ENCODE results near the gene LRTM2. TPM values are rescaled to one million over a fixed set of nuclear protein-coding genes. Genes with fewer than 3 reads are reported as not detected.

The LRTM2 gene
- total and polyA plus RNA-seq, 8 donors = not detected

DNA sequence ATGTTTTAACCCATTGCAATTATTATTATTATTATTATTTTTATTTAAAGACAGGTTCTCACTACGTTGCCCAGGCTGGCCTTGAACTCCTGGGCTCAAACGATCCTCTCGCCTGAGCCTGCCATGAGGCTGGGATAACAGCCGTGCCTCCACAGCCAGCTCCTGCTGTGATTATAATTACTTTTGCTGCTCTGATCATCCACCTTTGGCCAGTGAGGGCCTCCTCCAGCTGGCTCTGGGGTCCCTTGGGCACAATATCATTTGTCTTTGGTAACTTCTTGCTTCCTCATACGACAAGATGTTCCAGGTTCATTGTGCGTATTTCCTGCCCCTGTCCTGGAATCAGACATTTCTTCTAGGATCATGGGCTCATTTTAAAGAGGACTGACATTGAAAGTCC, 28.4 kb downstream of the LRTM2 start:
- intact Hi-C loops (cut with DNase I) = no loop called here
- Histone ChIP-seq H3K4me3 (no peak overlapping the region), H3K36me3 (no peaks in the 10 kb centered on the region), H3K27ac (no peak overlapping the region), H3K4me1 (no peaks in the 10 kb centered on the region), H3K9me3 (no peaks in the 10 kb centered on the region), H3K27me3 (peaks cover 0 to 28% of the 10 kb centered on the region in 2 donors)
- TF ChIP-seq, protein P1, sequence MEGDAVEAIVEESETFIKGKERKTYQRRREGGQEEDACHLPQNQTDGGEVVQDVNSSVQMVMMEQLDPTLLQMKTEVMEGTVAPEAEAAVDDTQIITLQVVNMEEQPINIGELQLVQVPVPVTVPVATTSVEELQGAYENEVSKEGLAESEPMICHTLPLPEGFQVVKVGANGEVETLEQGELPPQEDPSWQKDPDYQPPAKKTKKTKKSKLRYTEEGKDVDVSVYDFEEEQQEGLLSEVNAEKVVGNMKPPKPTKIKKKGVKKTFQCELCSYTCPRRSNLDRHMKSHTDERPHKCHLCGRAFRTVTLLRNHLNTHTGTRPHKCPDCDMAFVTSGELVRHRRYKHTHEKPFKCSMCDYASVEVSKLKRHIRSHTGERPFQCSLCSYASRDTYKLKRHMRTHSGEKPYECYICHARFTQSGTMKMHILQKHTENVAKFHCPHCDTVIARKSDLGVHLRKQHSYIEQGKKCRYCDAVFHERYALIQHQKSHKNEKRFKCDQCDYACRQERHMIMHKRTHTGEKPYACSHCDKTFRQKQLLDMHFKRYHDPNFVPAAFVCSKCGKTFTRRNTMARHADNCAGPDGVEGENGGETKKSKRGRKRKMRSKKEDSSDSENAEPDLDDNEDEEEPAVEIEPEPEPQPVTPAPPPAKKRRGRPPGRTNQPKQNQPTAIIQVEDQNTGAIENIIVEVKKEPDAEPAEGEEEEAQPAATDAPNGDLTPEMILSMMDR (IDR thresholded peaks at IDR 0.05) = no peak
- ATAC-seq (no peak), DNase-seq (no peak)

DNA sequence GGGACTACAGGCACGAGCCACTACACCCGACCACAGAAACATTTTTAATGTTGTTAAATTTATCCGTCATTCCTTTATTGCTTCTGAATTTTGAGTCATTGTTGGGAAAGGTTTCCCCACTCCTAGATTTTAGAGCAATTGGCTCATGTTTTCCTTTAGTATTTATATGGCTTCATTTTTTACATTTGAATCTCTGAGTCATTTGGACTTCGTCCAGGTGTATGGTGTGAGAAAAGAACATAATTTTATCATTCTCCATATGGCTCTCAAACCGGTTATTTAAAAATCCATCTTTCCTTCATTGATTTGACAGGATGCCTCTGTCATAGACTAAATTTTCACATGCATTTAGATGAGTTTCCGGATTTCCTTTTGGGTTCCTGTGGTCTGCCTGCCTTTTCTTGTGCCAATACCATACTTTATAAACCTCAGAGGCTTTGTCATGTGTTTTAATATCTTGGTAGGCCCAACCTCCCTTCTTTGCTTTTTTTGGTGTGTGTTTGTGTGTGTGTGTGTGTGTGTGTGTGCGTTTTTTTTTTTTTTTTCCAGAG, 30.9 kb downstream of the LRTM2 start:
- Histone ChIP-seq H3K4me3 (no peak overlapping the region), H3K27ac (no peak overlapping the region), H3K4me1 (no peaks in the 10 kb centered on the region), H3K36me3 (no peaks in the 10 kb centered on the region), H3K27me3 (peaks cover 0 to 7% of the 10 kb centered on the region in 2 donors), H3K9me3 (peaks cover 0 to 17% of the 10 kb centered on the region in 2 donors)
- TF ChIP-seq, protein P1 (IDR thresholded peaks at IDR 0.05) = no peak
- DNase-seq = no peak
- no peak for ATAC-seq
- intact Hi-C loops (cut with DNase I) = no loop called here

DNA sequence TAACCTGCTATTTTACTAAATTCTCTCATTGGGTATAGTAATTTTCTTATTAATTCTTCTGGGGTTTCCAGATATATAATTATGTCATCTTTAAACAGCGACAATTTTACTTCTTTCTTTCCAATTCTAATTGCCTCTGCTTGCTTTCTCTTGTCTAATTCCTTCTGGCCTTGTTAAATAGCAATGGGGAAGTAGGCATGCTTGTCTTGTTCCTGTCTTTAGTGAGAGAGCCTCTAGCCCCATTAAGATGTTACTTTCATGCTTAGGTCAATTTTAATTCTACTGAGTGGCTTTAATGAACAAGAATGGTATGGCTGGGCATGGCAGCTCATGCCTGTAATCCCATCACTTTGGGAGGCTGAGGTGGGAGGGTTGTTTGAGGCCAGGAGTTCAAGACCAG, 31.7 kb downstream of the LRTM2 start:
- Histone ChIP-seq H3K27me3 (no peaks in the 10 kb centered on the region), H3K4me3 (no peak overlapping the region), H3K36me3 (no peaks in the 10 kb centered on the region), H3K4me1 (no peaks in the 10 kb centered on the region), H3K27ac (no peak overlapping the region), H3K9me3 (peaks cover 0 to 21% of the 10 kb centered on the region in 2 donors)
- DNase-seq (no peak), ATAC-seq (no peak)
- intact Hi-C loops (cut with DNase I) = no loop called here
- TF ChIP-seq, protein P1 (IDR thresholded peaks at IDR 0.05) = no peak

DNA sequence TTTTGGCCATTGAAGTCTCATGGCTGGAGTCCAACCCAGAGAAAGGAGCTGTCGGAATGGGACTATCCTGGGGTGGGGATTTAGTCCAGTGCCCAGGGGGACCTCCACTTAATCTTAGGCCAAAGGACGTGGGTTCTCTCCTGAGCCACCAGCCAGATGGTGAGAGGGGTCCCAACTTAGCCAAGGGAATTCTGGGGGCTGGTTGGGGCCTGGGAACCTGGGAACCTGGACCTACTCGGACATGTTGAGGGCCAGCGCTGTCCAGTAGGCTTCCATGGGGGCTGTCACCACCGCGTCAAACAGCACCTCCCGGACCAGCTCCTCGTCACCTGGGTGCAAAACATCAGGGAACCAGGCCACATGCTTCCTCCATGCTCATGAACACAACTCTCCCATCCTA, 33.4 kb downstream of the LRTM2 start:
- Histone ChIP-seq H3K9me3 (peaks cover 0 to 21% of the 10 kb centered on the region in 2 donors), H3K27ac (no peak overlapping the region), H3K4me3 (no peak overlapping the region), H3K27me3 (peaks cover 0 to 7% of the 10 kb centered on the region in 2 donors), H3K36me3 (no peaks in the 10 kb centered on the region), H3K4me1 (no peaks in the 10 kb centered on the region)
- intact Hi-C loops (cut with DNase I) = no loop called here
- TF ChIP-seq, protein P1 (IDR thresholded peaks at IDR 0.05) = no peak
- ATAC-seq (no peak), DNase-seq (no peak)

DNA sequence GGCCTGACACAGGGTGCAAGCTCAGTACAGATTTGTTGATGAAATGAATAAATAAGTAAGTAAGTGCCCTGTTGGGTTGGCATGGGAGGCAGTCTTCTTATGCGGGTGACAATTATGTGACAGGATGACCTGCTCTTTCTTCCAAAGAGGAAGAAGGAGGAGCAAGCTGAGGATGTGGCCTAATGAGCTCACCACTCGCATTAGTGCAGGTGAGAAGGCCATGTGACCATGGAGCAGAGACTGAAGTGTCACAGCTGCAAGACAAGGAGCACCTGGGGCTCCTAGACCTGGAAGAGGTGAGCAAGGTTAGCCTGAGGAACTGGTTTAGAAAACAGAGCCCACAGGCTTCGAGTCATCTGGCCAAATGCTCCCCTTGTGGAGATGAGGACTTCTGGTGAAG, 34.9 kb downstream of the LRTM2 start:
- TF ChIP-seq, protein P1 (IDR thresholded peaks at IDR 0.05) = no peak
- intact Hi-C loops (cut with DNase I) = no loop called here

More for the DNA sequence above, 34.9 kb downstream of the LRTM2 start:
- no peaks in the 10 kb centered on the region for H3K36me3 ChIP-seq
- H3K27me3 ChIP-seq = peaks cover 0 to 11% of the 10 kb centered on the region in 2 donors
- H3K4me3 ChIP-seq = no peak overlapping the region
- DNase-seq (no peak), ATAC-seq (no peak)
- no peaks in the 10 kb centered on the region for H3K4me1 ChIP-seq
- H3K9me3 ChIP-seq = peaks cover 0 to 21% of the 10 kb centered on the region in 2 donors
- H3K27ac ChIP-seq = no peak overlapping the region

All from left lung (tissue), 10 donors.